ENCODE measurements around the gene AFF2. TPM values are rescaled to one million over a fixed set of nuclear protein-coding genes. Genes with fewer than 3 reads are reported as not detected.

AFF2 gene
- total RNA-seq, 1 donor from 2014 or later = 10.9 TPM

- H3K27ac ChIP-seq = no peak overlapping the region
- no peak overlapping the region for H3K4me3 ChIP-seq
- no peaks in the 10 kb centered on the region for H3K36me3 ChIP-seq
- H3K4me1 ChIP-seq = no peaks in the 10 kb centered on the region
- TF ChIP-seq, protein P1, sequence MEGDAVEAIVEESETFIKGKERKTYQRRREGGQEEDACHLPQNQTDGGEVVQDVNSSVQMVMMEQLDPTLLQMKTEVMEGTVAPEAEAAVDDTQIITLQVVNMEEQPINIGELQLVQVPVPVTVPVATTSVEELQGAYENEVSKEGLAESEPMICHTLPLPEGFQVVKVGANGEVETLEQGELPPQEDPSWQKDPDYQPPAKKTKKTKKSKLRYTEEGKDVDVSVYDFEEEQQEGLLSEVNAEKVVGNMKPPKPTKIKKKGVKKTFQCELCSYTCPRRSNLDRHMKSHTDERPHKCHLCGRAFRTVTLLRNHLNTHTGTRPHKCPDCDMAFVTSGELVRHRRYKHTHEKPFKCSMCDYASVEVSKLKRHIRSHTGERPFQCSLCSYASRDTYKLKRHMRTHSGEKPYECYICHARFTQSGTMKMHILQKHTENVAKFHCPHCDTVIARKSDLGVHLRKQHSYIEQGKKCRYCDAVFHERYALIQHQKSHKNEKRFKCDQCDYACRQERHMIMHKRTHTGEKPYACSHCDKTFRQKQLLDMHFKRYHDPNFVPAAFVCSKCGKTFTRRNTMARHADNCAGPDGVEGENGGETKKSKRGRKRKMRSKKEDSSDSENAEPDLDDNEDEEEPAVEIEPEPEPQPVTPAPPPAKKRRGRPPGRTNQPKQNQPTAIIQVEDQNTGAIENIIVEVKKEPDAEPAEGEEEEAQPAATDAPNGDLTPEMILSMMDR (IDR thresholded peaks at IDR 0.05) = no peak
- intact Hi-C loops (cut with DNase I) = no loop called here
- no peaks in the 10 kb centered on the region for H3K9me3 ChIP-seq
- ATAC-seq = no peak
- H3K27me3 ChIP-seq (ENCODE audit: low read depth) = no peaks in the 10 kb centered on the region
- no peak for DNase-seq
Observed at GRCh38 chrX:148535639-148536038, 35.2 kb downstream of the AFF2 start.

- Histone ChIP-seq H3K36me3 (no peaks in the 10 kb centered on the region), H3K27ac (no peak overlapping the region), H3K27me3 (ENCODE audit: low read depth) (no peaks in the 10 kb centered on the region), H3K4me1 (no peaks in the 10 kb centered on the region), H3K4me3 (no peak overlapping the region), H3K9me3 (no peaks in the 10 kb centered on the region)
- DNase-seq = no peak
- TF ChIP-seq, protein P1 (IDR thresholded peaks at IDR 0.05) = no peak
- ATAC-seq = no peak
- intact Hi-C loops (cut with DNase I) = no loop called here
Observed at GRCh38 chrX:148536961-148537360, 36.5 kb downstream of the AFF2 start.

DNA sequence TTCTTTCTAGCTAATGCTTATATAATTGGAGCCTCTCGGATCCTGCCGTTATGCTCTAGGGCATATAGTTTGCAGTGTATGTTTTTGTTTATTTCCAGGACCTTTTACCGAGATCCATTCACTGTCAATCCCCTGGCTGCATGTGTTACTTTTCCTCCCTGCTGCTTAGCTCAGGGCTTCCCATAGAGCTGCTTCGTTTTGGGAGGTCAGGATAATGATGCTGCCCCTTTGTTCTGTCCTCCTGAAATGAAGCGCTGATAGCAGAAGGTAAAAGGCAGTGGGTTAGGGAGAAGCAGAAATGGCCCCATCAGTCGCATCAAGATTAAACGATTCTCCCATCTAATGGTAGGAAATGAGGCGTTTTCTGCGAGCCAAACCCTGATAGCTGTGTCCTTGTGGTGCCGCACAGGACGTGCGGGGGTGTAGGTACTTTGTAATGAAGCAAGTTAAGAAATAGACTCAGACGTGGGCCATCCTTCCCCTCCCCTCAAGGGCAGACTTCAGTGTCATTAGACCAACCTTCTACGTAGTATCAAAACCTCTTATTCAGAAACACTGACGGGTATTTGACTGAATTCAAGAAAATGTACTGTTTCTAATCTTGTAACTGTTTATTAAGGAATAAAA is 37.3 kb downstream of the AFF2 start:
- intact Hi-C loops (cut with DNase I) = no loop called here
- TF ChIP-seq, protein P1 (IDR thresholded peaks at IDR 0.05) = no peak
- DNase-seq (no peak), ATAC-seq (no peak)
- Histone ChIP-seq H3K9me3 (no peaks in the 10 kb centered on the region), H3K36me3 (no peaks in the 10 kb centered on the region), H3K4me3 (no peak overlapping the region), H3K4me1 (no peaks in the 10 kb centered on the region), H3K27ac (no peak overlapping the region), H3K27me3 (ENCODE audit: low read depth) (no peaks in the 10 kb centered on the region)

DNA sequence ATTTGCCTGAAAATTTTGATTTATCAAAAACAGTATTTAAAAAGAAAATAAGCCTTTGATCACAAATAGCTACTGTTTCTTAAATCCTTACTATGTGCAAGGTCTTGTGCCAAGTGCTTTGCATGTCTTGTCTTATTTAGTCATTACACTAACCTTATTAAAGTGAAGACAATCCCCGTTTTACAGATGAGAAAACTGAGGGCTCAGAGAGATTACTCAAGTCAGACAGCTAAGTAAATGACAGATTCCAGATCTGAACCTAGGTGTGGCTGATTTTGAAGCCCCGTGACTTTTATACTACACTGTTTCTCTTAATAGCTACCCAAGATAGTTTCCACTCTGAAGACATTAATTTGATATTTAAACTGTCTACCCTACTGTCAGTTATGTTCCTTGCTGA is 38.2 kb downstream of the AFF2 start:
- Histone ChIP-seq H3K27me3 (ENCODE audit: low read depth) (no peaks in the 10 kb centered on the region), H3K9me3 (no peaks in the 10 kb centered on the region), H3K36me3 (no peaks in the 10 kb centered on the region), H3K4me1 (no peaks in the 10 kb centered on the region), H3K27ac (no peak overlapping the region), H3K4me3 (no peak overlapping the region)
- TF ChIP-seq, protein P1 (IDR thresholded peaks at IDR 0.05) = no peak
- ATAC-seq = no peak
- intact Hi-C loops (cut with DNase I) = no loop called here
- no peak for DNase-seq

DNA sequence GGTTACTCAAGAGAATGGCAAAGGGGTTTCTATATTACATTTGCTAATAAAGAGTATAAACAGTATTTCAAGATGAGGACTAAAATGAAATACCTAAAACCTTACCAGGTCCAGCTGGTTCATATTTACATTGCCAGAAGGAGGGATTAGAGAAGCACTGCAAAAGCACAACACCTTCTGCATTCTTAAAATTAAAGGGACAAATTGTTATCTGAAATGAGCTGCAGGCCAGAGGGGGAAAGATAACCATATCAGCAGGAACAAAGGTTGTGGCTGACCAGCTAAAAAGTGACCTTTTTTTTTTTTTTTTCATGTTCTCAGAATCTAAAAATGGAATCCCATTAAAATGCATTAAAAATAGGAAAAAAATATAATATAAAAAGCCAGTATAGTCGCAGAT is 39.7 kb downstream of the AFF2 start:
- no peak for DNase-seq
- intact Hi-C loops (cut with DNase I) = no loop called here
- Histone ChIP-seq H3K4me1 (no peaks in the 10 kb centered on the region), H3K36me3 (no peaks in the 10 kb centered on the region), H3K27ac (no peak overlapping the region), H3K4me3 (no peak overlapping the region), H3K27me3 (ENCODE audit: low read depth) (no peaks in the 10 kb centered on the region), H3K9me3 (no peaks in the 10 kb centered on the region)
- no peak for ATAC-seq
- TF ChIP-seq, protein P1 (IDR thresholded peaks at IDR 0.05) = no peak
